Activated gamma-delta T cell (primary cell): Measurements from ENCODE around the gene TBC1D1.

Experiments used
- DNase-seq: peaks from one replicate; lab custom pipeline; 2025; lab: John Stamatoyannopoulos, UW

Gene TBC1D1

GRCh38 chr4:38125816-38126215 is 234.9 kb downstream of the TBC1D1 start:
- no peak for DNase-seq

DNA sequence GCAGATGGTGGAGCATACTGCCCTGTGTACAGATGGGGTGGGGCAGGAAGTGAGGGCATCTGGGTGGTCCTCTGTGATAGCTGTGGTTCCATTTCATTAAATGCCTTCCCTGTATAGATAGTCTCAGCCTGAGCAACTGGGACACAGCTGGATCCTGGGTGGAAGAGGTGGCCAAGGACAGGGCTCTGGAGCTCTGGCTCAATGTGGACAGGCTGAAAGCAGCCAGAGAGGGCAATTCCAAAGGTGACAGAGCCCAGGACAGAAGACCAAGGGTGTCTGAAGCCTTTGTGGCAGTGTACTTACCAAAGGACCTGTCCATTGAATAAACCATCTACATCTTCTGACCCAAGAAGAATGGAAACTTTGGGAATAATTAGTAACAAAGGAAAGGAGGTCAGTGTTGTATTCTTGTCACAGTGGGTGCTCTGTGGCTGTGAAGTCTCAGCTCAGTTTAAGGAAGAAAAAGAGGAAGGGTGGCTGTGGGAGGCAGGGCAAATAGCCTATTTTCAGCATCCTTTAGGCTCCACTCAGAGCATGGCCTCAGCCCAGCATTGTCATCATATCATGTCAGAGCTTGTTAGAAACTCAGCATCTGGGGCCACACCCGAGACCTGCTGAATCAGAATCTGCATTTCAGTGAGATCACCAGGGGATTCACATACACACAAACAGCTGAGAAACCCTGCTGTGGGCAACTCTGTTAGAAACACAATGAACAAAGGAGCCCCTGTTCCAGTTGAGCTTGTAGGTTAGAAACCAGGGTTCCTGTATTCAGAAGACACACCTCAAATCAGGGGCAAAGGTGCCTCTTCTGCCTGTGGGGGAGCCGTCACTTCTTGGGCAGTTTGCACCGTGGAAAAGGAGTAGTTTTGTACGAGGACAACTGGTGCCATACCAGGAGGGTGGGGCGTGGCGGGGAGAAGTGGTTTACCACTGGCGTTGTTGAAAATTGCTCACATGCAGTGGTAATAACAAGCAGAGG is 237.9 kb downstream of the TBC1D1 start:
- no peak for DNase-seq

GRCh38 chr4:38129460-38130227 is 238.8 kb downstream of the TBC1D1 start:
- no peak for DNase-seq

DNA sequence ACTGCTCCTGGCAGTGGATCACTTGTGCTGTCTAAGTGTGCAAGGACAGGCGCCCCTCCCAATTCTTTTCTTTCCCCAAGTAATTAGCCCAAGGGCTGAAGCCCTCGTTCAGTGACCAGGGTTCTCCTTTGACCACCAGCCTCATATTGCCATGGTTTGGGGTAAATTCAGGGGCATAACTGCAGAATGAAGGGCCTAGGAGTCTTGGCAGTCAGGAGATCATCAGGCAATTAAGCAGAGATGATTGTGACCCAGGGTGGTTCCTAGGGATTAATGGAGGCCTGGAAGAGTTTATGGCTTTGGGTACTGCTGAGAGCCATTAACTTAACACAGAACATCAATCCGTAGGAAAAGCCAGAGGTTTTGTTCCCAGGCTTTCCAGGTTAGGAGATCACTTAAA is 240.0 kb downstream of the TBC1D1 start:
- DNase-seq, result no peak

DNA sequence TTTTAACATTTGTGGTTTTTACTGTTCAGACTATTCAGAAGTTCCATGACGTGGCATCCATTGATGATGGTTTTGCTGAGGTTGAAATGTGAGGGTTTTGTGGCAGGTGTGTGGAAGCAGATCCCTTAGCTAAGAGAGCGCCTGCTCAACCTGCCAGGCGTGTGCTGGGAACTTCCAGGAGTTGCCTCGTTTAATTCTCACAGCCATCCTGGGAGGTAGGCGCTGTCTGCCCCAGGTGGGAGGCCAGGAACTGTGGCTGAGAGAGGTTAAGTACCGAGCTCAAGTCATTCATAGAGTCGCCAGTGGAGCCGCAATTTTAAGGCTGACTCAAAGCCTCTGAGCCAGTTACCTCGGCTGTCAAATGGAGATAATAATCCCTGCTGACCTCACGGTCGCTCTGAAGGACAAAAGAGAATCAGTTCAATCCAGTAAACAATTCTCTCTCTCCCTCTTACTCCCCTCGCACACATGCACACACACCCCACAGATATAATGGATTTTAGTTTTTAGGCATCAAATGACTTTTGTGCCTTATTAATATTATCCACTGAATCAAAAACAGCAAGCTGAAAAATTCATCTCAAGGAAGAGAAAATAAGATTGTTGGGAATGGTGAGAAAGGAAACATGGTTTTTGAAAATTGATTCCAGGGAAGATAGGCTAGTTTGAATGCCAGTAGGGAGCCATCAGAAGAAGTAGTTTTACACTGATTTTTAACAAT is 240.6 kb downstream of the TBC1D1 start:
- DNase-seq, result no peak

- no peak for DNase-seq
Measured at GRCh38 chr4:38132107-38132673, 241.3 kb downstream of the TBC1D1 start.

DNA sequence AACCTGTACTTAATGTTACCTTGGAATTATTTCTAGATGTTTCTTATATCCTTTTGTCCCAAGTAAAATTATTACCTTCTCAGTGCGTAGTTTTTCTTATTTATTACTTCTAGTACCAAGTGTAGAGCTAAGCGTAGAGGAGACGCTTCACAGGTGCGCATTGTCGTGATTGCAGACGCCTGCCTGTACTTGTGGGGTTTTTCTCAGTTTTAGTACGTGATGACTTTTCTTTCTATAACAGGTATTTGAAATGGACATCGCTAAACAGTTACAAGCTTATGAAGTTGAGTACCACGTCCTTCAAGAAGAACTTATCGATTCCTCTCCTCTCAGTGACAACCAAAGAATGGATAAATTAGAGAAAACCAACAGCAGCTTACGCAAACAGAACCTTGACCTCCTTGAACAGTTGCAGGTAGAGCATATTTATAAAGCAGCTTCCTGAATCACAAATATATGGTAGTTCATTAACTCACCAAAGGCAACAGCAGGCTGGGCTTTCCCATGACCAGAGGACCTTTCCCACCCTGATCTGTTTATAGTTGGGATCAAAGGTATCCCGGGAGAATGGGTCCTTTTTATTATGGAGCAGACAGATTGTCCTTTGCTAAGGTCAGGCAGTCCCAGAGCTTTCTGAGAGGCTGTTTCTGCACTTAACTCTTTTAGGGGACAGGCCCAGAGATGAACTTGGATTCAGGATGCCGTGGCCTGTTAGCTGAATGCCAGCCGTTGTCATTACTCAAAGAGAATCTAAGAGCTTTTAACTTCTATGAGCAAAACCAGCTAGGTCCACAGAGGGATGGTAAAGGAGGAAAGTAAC is 242.2 kb downstream of the TBC1D1 start:
- no peak for DNase-seq

GRCh38 chr4:38133711-38134480 is 243.0 kb downstream of the TBC1D1 start:
- no peak for DNase-seq

DNA sequence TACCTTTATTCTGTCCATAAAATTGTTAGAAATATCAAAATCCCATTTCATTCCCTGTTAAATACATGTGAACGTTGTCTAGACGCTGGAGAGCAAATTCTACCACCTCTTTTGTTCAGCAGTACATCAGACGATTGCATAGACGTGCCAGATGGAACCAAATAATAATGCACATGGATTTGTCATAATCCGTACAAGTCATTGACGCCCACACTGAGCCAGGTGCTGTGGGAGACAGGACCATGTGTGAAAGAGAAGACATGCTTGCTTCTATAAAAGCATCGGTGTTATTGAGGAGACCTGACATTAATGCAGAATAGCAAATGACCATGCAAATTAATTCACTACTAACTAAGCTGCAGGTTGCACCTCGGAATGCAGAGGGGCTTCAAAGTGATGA is 244.3 kb downstream of the TBC1D1 start:
- no peak for DNase-seq

DNA sequence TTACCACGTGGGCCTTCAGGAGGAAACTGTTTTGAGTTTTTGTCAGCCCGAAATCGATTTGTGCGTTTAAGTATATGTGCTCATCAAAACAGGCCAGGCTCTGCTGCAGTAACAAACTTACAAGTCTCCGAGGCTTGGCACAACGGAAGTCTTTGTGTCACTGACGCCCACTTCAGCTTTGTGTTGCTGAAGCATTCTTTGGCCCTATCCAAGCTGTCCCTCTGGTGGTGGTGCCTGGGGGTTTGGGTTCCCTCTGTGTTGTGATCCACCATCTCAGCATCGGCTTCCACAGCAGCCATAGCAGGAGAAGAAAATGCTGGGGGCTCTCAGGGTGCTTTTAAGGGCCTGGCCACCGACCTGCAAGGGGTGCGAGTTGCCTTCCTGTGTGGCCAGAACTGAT is 245.7 kb downstream of the TBC1D1 start:
- no peak for DNase-seq

- DNase-seq, result no peak
Measured at GRCh38 chr4:38137080-38137479, 246.2 kb downstream of the TBC1D1 start.

- DNase-seq, result no peak
Measured at GRCh38 chr4:38138363-38138762, 247.5 kb downstream of the TBC1D1 start.

- no peak for DNase-seq
Measured at GRCh38 chr4:38139187-38139586, 248.3 kb downstream of the TBC1D1 start.

DNA sequence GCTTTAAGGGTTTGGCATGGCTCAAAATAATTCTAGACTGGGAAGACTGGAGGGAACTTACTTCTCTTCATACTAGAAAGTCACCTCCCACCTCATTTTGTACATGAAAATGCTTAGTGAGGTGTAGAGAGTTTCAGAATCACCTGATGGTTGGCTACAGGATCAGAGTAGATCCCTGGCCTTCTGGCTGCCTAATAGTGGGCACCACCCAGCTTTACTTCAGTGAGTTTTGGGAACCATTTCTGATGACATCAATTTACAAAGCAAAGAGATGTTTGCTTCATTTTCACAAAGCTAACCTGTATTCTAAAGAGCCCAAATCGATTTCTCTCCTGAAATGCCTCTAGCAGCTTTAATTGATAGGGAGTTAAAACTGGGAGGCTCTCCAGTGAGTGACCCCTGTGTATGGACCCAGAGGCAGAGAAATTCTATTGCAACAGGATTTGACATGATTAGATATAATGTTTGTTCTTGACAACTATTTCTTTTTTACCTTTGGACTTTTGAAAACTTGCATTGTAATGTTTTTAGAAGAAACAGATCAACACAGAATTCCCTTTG is 249.8 kb downstream of the TBC1D1 start:
- no peak for DNase-seq

- no peak for DNase-seq
Measured at GRCh38 chr4:38141808-38142500, 251.1 kb downstream of the TBC1D1 start.

DNA sequence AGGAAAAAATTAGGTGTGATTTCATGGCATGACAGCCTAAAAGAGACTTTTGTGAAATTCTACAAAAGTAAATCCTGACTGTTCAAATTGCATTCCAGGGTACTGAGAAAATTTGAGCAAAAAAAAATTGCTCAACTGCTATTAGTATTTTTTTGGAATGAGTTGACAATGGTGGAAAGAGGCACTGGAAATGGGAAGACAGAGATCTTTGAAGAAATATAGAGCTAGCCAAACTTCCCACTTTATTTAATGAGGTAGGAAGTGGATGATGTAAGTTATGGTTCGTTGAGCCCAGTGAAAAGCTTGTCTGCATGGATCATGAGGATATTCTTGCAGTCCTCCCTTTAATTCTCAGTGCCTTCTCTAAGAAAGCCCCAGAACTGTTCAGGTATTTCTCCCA is 253.1 kb downstream of the TBC1D1 start:
- no peak for DNase-seq

GRCh38 chr4:38145033-38145678 is 254.3 kb downstream of the TBC1D1 start:
- DNase-seq, result no peak

DNA sequence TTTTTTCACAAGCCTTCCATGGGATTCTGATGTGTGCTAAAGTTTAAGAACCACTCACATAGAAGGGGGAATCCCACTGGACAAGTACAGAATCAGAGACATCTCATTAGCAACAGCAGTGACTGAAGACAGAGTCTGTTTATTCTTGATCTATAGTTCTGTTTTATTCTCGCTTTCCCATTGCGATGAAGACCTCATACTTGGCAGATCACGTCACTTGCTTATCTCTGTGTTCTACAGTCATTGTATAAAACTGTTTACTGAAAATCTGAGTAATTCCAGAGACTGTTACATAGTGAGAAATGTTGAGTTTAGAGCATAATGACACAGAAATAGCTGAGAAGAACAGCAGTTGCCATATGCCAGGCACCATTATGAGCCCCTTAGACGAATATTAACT is 254.9 kb downstream of the TBC1D1 start:
- DNase-seq, result no peak

- DNase-seq, result no peak
Measured at GRCh38 chr4:38146383-38146782, 255.5 kb downstream of the TBC1D1 start.
